Esophagus muscularis mucosa (tissue), 4 donors: ENCODE data around the gene SLC23A3. TPM values are rescaled to one million over a fixed set of nuclear protein-coding genes. Genes with fewer than 3 reads are reported as not detected.
A peak's percentile ranks its signal among the peaks of the same experiment; 100 is the strongest.

Experiments used
- DNase-seq: peaks from one replicate; pipeline ENCODE4 v3.0.0-alpha.2; 2017; ENCODE audit errors: extremely low spot score
- H3K27ac ChIP-seq, 4 donors: fragments of 200-600 bp; sonication (generic); replicated peaks in 1 of 4; 1 replicate in 3 of 4; 2 replicates in 1 of 4; pipeline ENCODE4 v1.5.1; 2016 to 2019; ENCODE audit warnings: mild to moderate bottlenecking in 1 of 4
- H3K27me3 ChIP-seq, 4 donors: fragments of 200-600 bp; sonication (generic); one replicate each; pipeline versions ENCODE4 v1.5.1 to v1.6.0; 2016 to 2019
- H3K36me3 ChIP-seq, 4 donors: fragments of 200-600 bp; sonication (generic); one replicate each; pipeline ENCODE4 v1.5.1; 2016 to 2019
- H3K4me1 ChIP-seq, 4 donors: fragments of 200-600 bp; sonication (generic); one replicate each; pipeline ENCODE4 v1.5.1; 2016 to 2019
- H3K4me3 ChIP-seq, 4 donors: fragments of 200-600 bp; sonication (generic); 1 replicate in 2 of 4; 2 replicates in 2 of 4; pipeline ENCODE4 v1.5.1; 2016 to 2019; ENCODE audit warnings: mild to moderate bottlenecking in 4 of 4, moderate library complexity in 1 of 4
- H3K9me3 ChIP-seq, 4 donors: fragments of 200-600 bp; sonication (generic); 1 replicate in 3 of 4; 2 replicates in 1 of 4; pipeline ENCODE4 v1.5.1; 2016 to 2019
- CTCF ChIP-seq, 3 experiments: fragments of 200-600 bp in 2 of 3; fragments of 450-650 bp in 1 of 3; sonication (generic) in 2 of 3; IDR thresholded peaks; one replicate each; pipeline ENCODE4 v1.5.1; 2017 to 2019; ENCODE audit warnings: antibody characterized with exemption in 3 of 3, mild to moderate bottlenecking in 2 of 3, moderate library complexity in 1 of 3
- EP300 ChIP-seq: sonication (generic); formaldehyde crosslinking; IDR thresholded peaks from one replicate; pipeline ENCODE4 v1.6.1; 2017; ENCODE audit warnings: antibody characterized with exemption
- POLR2A ChIP-seq: fragments of 450-650 bp; IDR thresholded peaks from one replicate; pipeline ENCODE4 v1.6.1; 2017; ENCODE audit warnings: antibody characterized with exemption, moderate library complexity, mild to moderate bottlenecking, low read depth
- POLR2AphosphoS5 ChIP-seq, 2 donors: sonication (generic); formaldehyde crosslinking; IDR thresholded peaks; one replicate each; pipeline ENCODE4 v1.6.1; 2017; ENCODE audit warnings: antibody characterized with exemption in 2 of 2
- WGBS: methylation state at CpG from one replicate; pipeline ENCODE4 v1.1.5; 2018; 5-methylcytosine and 5-hydroxymethylcytosine counted together
- intact Hi-C: fragments of 100-400 bp; cut with DNase I; formaldehyde crosslinking; loops from one replicate; pipeline ENCODE4 v1.15.1; 2023
- total RNA-seq, 4 donors: library from RNA; depleted of rRNA; stranded (reverse); fragments of >200 nt; gene quantifications; one replicate each; pipeline versions ENCODE4 v1.1.0 to v1.2.1, GENCODE V29; 2016

SLC23A3 gene
- total RNA-seq, 4 donors from 2014 or later, result 0.23 to 0.58 (median 0.37) TPM

GRCh38 chr2:219213026-219213415 lies 43.2 kb upstream of the SLC23A3 start:
- peaks cover 20 to 83% (median 80%) of the 10 kb centered on the region in 4 donors for H3K36me3 ChIP-seq
- TF ChIP-seq POLR2AphosphoS5 (IDR thresholded peaks at IDR 0.05), result no peak
- no peak for TF ChIP-seq EP300
- TF ChIP-seq POLR2A, result no peak
- TF ChIP-seq CTCF (IDR thresholded peaks at IDR 0.05), result no peak
- intact Hi-C loops, result no loop called here

GRCh38 chr2:219210886-219211362 lies 41.1 kb upstream of the SLC23A3 start:
- WGBS, result 93% methylated on average over 9 of the region's 9 CpGs
- TF ChIP-seq EP300, result no peak
- TF ChIP-seq POLR2A, result no peak
- TF ChIP-seq POLR2AphosphoS5 (IDR thresholded peaks at IDR 0.05), result no peak
- TF ChIP-seq CTCF (IDR thresholded peaks at IDR 0.05), result no peak
- no peak overlapping the region for H3K27ac ChIP-seq
- H3K36me3 ChIP-seq, result peaks cover 17 to 79% (median 74%) of the 10 kb centered on the region in 4 donors
- intact Hi-C loops, result no loop called here
- no peaks in the 10 kb centered on the region for H3K9me3 ChIP-seq
- no peak overlapping the region for H3K4me3 ChIP-seq
- DNase-seq, result peak; percentile 34
- H3K4me1 ChIP-seq, result peaks cover 16 to 28% (median 24%) of the 10 kb centered on the region in 4 donors
- peaks cover 0 to 2% (median 0%) of the 10 kb centered on the region in 4 donors for H3K27me3 ChIP-seq

More at GRCh38 chr2:219213026-219213415, 43.2 kb upstream of the SLC23A3 start:
- 97% methylated on average over 4 of the region's 8 CpGs for WGBS
- Histone ChIP-seq H3K4me3 (no peak overlapping the region), H3K27me3 (no peaks in the 10 kb centered on the region), H3K27ac (no peak overlapping the region), H3K4me1 (peaks cover 15 to 34% (median 31%) of the 10 kb centered on the region in 4 donors), H3K9me3 (no peaks in the 10 kb centered on the region)
- DNase-seq, result no peak

GRCh38 chr2:219210196-219210885 lies 40.5 kb upstream of the SLC23A3 start:
- H3K27ac ChIP-seq, result peak overlapping the region in 1 of 4 donors; percentile 30

More at GRCh38 chr2:219210196-219210885, 40.5 kb upstream of the SLC23A3 start:
- Histone ChIP-seq H3K27me3 (peaks cover 0 to 2% (median 0%) of the 10 kb centered on the region in 4 donors), H3K9me3 (no peaks in the 10 kb centered on the region), H3K4me1 (peaks cover 17 to 25% (median 23%) of the 10 kb centered on the region in 4 donors), H3K36me3 (peaks cover 16 to 73% (median 69%) of the 10 kb centered on the region in 4 donors), H3K4me3 (no peak overlapping the region)
- DNase-seq, result peak; percentile 47
- WGBS, result 92% methylated on average over 23 of the region's 24 CpGs
- intact Hi-C loops, result no loop called here
- TF ChIP-seq POLR2A, result no peak
- no peak for TF ChIP-seq EP300
- TF ChIP-seq CTCF (IDR thresholded peaks at IDR 0.05), result no peak
- TF ChIP-seq POLR2AphosphoS5 (IDR thresholded peaks at IDR 0.05), result no peak
